ENCODE results near the gene MYO18B.

GRCh38 chr22:25928038-25928437, 186.1 kb downstream of the MYO18B start:
- TF ChIP-seq POLR2A (IDR thresholded peaks at IDR 0.05; ENCODE audit: low read depth, low read length) (no peak), PAX5 (IDR thresholded peaks at IDR 0.05; ENCODE audit: insufficient read depth, low read length, severe bottlenecking) (no peak), POLR2AphosphoS5 (IDR thresholded peaks at IDR 0.05; ENCODE audit: low read depth, low read length) (no peak), POU2F2 (IDR thresholded peaks at IDR 0.05; ENCODE audit: low read depth, low read length) (no peak)
